Mammary epithelial cell (primary cell): Measurements from ENCODE around the gene CEP19.

Experiments
- EZH2 ChIP-seq: IDR thresholded peaks from 2 replicates; pipeline ENCODE4 v1.6.1; 2012; ENCODE audit warnings: low read length, inconsistent platforms, borderline replicate concordance
- TF ChIP-seq, protein P1 (sequence below), 2 donors: IDR thresholded peaks in 1 of 2; conservative IDR thresholded peaks in 1 of 2; 2 replicates each; pipeline ENCODE4 v1.5.1; 2011 to 2012; ENCODE audit warnings: inconsistent platforms in 2 of 2, low read length in 2 of 2, mild to moderate bottlenecking in 2 of 2, control low read depth in 1 of 2, low read depth in 1 of 2; ENCODE audit not compliant: insufficient read depth in 1 of 2; ENCODE audit errors: extremely low read depth in 1 of 2

DNA sequence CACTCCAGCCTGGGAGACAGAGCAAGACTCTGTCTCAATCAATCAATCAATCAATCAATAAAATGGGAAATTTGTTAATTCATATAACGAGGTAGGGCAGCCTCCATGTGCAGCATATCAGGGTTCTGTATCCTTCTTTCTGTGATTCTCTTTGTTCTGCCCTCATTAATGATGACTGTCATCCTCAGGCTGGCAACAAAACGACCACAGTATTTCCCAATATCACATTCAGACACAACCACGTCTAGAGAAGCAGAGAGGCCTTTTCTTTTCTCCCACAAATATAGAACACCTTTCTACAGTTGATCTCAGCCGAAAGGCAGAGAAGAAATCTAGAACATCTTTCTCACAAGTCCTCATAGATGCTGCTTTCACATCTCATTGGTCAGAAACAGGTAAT lies 11.2 kb downstream of the CEP19 start:
- TF ChIP-seq, protein P1, sequence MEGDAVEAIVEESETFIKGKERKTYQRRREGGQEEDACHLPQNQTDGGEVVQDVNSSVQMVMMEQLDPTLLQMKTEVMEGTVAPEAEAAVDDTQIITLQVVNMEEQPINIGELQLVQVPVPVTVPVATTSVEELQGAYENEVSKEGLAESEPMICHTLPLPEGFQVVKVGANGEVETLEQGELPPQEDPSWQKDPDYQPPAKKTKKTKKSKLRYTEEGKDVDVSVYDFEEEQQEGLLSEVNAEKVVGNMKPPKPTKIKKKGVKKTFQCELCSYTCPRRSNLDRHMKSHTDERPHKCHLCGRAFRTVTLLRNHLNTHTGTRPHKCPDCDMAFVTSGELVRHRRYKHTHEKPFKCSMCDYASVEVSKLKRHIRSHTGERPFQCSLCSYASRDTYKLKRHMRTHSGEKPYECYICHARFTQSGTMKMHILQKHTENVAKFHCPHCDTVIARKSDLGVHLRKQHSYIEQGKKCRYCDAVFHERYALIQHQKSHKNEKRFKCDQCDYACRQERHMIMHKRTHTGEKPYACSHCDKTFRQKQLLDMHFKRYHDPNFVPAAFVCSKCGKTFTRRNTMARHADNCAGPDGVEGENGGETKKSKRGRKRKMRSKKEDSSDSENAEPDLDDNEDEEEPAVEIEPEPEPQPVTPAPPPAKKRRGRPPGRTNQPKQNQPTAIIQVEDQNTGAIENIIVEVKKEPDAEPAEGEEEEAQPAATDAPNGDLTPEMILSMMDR (conservative IDR thresholded peaks at IDR 0.05 in 1 of 2, IDR thresholded peaks at IDR 0.05 in 1 of 2; ENCODE audit: extremely low read depth in 1 of 2, insufficient read depth in 1 of 2, low read depth in 1 of 2, low read length in 2 of 2): no peak
- TF ChIP-seq EZH2: no peak
